Neural progenitor cell (in vitro differentiated cells): ENCODE results near the gene TNPO2. TPM values are rescaled to one million over a fixed set of nuclear protein-coding genes. Genes with fewer than 3 reads are reported as not detected.
A peak's percentile ranks its signal among the peaks of the same experiment; 100 is the strongest.

Experiments
- DNase-seq: peaks from one replicate; pipeline ENCODE4 v3.0.0-alpha.2; 2016; ENCODE audit warnings: low spot score
- H2AFZ ChIP-seq: fragments of 200-600 bp; sonication (generic); replicated peaks from 2 replicates; pipeline ENCODE4 v1.6.1; 2016; ENCODE audit warnings: antibody characterized with exemption
- H3F3A ChIP-seq: fragments of 200-600 bp; sonication (generic); 2 replicates; pipeline ENCODE4 v1.6.1; 2016; ENCODE audit warnings: antibody characterized with exemption, low read depth
- H3K27ac ChIP-seq: fragments of 200-600 bp; sonication (generic); 2 replicates; pipeline ENCODE4 v1.5.1; 2016; ENCODE audit warnings: mild to moderate bottlenecking
- H3K27me3 ChIP-seq: fragments of 200-600 bp; sonication (generic); 2 replicates; pipeline ENCODE4 v1.6.1; 2016; ENCODE audit warnings: mild to moderate bottlenecking, moderate library complexity
- H3K36me3 ChIP-seq: fragments of 200-600 bp; sonication (generic); 2 replicates; pipeline ENCODE4 v1.5.1; 2016
- H3K4me1 ChIP-seq: fragments of 200-600 bp; sonication (generic); 2 replicates; pipeline ENCODE4 v1.6.1; 2016; ENCODE audit warnings: mixed run types
- H3K4me2 ChIP-seq: fragments of 200-600 bp; sonication (generic); 2 replicates; pipeline ENCODE4 v1.6.1; 2016
- H3K4me3 ChIP-seq: fragments of 200-600 bp; sonication (generic); 2 replicates; pipeline ENCODE4 v1.5.1; 2016
- H3K79me2 ChIP-seq: fragments of 200-600 bp; sonication (generic); 2 replicates; pipeline ENCODE4 v1.6.1; 2016; ENCODE audit warnings: low read depth
- H3K9ac ChIP-seq: fragments of 200-600 bp; sonication (generic); 2 replicates; pipeline ENCODE4 v1.6.1; 2016
- H3K9me3 ChIP-seq: fragments of 200-600 bp; sonication (generic); 2 replicates; pipeline ENCODE4 v1.5.1; 2016; ENCODE audit warnings: low read depth
- H4K20me1 ChIP-seq: fragments of 200-600 bp; sonication (generic); 2 replicates; pipeline ENCODE4 v1.6.1; 2016; ENCODE audit warnings: low read depth
- H3K27ac Mint-ChIP-seq: 3 replicates; pipeline ENCODE4 v1.8.0; 2021; ENCODE audit warnings: mixed read lengths
- H3K27me3 Mint-ChIP-seq: 2 replicates; pipeline ENCODE4 v1.8.0; 2022; ENCODE audit warnings: low read depth, mild to moderate bottlenecking, inconsistent platforms, moderate library complexity, mixed read lengths; ENCODE audit not compliant: insufficient read depth
- H3K36me3 Mint-ChIP-seq: 3 replicates; pipeline ENCODE4 v1.8.0; 2021; ENCODE audit warnings: mixed read lengths
- H3K4me1 Mint-ChIP-seq: 3 replicates; pipeline ENCODE4 v1.8.0; 2021; ENCODE audit warnings: mixed read lengths
- H3K4me3 Mint-ChIP-seq: 3 replicates; pipeline ENCODE4 v1.8.0; 2021; ENCODE audit warnings: mild to moderate bottlenecking, moderate library complexity, mixed read lengths
- H3K9me3 Mint-ChIP-seq: 3 replicates; pipeline ENCODE4 v1.8.0; 2020; ENCODE audit warnings: mixed read lengths
- EZH2 ChIP-seq: fragments of 200-600 bp; sonication (generic); IDR thresholded peaks from 2 replicates; pipeline ENCODE4 v1.6.1; 2017; ENCODE audit warnings: antibody characterized with exemption, mild to moderate bottlenecking, moderate library complexity
- EZH2phosphoT487 ChIP-seq: fragments of 200-600 bp; sonication (generic); IDR thresholded peaks from 2 replicates; pipeline ENCODE4 v1.6.1; 2017; ENCODE audit warnings: antibody characterized with exemption
- total RNA-seq: library from RNA; depleted of rRNA; stranded (reverse); fragments of >200 nt; gene quantifications from 2 replicates; pipeline ENCODE4 v1.2.3, GENCODE V29; 2015; ENCODE audit warnings: low replicate concordance
- TF ChIP-seq, protein P1 (sequence below): fragments of 200-600 bp; sonication (generic); IDR thresholded peaks from 2 replicates; pipeline ENCODE4 v1.5.1; 2017; ENCODE audit warnings: antibody characterized with exemption, mild to moderate bottlenecking

TNPO2 gene
- total RNA-seq, 1 donor from 2014 or later = 58.1 TPM

DNA sequence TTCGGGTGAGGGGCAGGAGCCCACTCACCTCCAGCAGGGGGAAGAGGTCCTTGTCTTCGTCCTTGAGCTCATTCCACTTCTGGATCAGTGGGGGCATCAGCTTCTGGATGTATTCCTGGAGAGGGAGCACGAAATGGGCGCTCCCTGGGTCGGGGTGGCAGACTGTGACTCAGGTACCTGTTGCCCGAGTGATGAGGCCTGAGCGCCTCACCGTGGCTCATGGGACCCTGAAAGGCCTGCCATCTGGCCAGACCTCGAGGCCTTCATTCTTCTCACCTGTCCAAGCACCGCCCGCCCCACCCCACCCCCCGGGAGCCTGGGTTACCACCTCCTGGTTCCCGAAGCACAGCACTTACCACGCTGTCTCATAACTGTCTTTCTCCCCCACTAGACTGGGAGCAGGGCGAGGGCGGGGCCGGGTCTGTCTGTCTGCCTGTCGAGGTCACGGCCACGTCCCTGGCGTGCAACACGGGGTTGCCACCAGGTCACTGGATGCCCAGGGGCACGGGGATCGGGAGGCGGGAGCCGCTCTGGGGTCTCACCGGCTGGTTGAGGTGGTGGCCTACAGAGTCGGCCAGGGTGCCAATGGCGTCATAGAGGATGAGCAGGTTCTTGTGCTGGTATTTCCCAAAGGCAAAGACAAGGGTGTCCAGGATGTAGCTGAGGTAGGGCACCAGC is 17.9 kb downstream of the TNPO2 start:
- no peaks in the 10 kb centered on the region for H3K27me3 Mint-ChIP-seq
- no peaks in the 10 kb centered on the region for H3K9me3 Mint-ChIP-seq
- no peak overlapping the region for H3K9ac ChIP-seq
- H3K4me3 Mint-ChIP-seq = no peak overlapping the region
- H3K36me3 Mint-ChIP-seq = peaks cover 21% of the 10 kb centered on the region
- H3K4me1 ChIP-seq = peaks cover 10% of the 10 kb centered on the region
- H4K20me1 ChIP-seq = no peaks in the 10 kb centered on the region
- H3K27me3 ChIP-seq = no peaks in the 10 kb centered on the region
- H3K9me3 ChIP-seq = no peaks in the 10 kb centered on the region
- no peak overlapping the region for H3K4me3 ChIP-seq
- DNase-seq = no peak
- H3K4me2 ChIP-seq = no peak overlapping the region
- peaks cover 6% of the 10 kb centered on the region for H3K79me2 ChIP-seq
- no peak overlapping the region for H3K27ac ChIP-seq
- no peak for TF ChIP-seq EZH2
- TF ChIP-seq EZH2phosphoT487 = no peak
- TF ChIP-seq, protein P1, sequence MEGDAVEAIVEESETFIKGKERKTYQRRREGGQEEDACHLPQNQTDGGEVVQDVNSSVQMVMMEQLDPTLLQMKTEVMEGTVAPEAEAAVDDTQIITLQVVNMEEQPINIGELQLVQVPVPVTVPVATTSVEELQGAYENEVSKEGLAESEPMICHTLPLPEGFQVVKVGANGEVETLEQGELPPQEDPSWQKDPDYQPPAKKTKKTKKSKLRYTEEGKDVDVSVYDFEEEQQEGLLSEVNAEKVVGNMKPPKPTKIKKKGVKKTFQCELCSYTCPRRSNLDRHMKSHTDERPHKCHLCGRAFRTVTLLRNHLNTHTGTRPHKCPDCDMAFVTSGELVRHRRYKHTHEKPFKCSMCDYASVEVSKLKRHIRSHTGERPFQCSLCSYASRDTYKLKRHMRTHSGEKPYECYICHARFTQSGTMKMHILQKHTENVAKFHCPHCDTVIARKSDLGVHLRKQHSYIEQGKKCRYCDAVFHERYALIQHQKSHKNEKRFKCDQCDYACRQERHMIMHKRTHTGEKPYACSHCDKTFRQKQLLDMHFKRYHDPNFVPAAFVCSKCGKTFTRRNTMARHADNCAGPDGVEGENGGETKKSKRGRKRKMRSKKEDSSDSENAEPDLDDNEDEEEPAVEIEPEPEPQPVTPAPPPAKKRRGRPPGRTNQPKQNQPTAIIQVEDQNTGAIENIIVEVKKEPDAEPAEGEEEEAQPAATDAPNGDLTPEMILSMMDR = no peak
- H3K4me1 Mint-ChIP-seq = peaks cover 5% of the 10 kb centered on the region
- peaks cover 4% of the 10 kb centered on the region for H3K36me3 ChIP-seq
- no peak overlapping the region for H2AFZ ChIP-seq
- H3F3A ChIP-seq = peaks cover 37% of the 10 kb centered on the region
- H3K27ac Mint-ChIP-seq = no peak overlapping the region

DNA sequence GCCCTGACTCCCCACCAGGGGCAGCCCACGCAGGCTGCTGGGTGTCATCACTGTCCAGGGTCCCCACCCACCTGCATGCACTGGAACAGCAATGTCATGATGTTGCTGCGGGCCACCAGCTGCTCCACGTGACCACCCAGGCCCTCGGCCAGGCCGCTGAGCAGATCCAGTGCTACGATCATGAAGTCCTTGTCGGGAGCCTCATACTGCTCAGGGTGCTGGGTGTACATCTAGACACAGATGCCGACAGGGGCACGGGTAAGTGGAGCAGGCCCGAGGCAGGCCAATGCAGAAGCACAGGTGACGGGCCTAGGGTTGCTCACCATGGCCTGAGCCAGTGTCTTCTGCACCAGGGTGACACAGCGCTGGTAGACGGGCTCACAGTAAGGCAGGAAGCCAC is 18.6 kb downstream of the TNPO2 start:
- TF ChIP-seq EZH2phosphoT487 (no peak), EZH2 (no peak)
- TF ChIP-seq, protein P1 = no peak
- Mint-ChIP-seq H3K27ac (no peak overlapping the region), H3K4me3 (no peak overlapping the region), H3K36me3 (peaks cover 18% of the 10 kb centered on the region), H3K4me1 (peaks cover 5% of the 10 kb centered on the region), H3K27me3 (no peaks in the 10 kb centered on the region), H3K9me3 (no peaks in the 10 kb centered on the region)
- Histone ChIP-seq H3K9me3 (no peaks in the 10 kb centered on the region), H3K4me1 (peaks cover 10% of the 10 kb centered on the region), H3K27me3 (no peaks in the 10 kb centered on the region), H3K4me2 (no peak overlapping the region), H4K20me1 (no peaks in the 10 kb centered on the region), H3K4me3 (no peak overlapping the region), H3K27ac (peak overlapping the region; percentile 29), H3K79me2 (peaks cover 6% of the 10 kb centered on the region), H2AFZ (no peak overlapping the region), H3F3A (peaks cover 39% of the 10 kb centered on the region), H3K36me3 (peaks cover 4% of the 10 kb centered on the region), H3K9ac (no peak overlapping the region)
- DNase-seq = no peak

DNA sequence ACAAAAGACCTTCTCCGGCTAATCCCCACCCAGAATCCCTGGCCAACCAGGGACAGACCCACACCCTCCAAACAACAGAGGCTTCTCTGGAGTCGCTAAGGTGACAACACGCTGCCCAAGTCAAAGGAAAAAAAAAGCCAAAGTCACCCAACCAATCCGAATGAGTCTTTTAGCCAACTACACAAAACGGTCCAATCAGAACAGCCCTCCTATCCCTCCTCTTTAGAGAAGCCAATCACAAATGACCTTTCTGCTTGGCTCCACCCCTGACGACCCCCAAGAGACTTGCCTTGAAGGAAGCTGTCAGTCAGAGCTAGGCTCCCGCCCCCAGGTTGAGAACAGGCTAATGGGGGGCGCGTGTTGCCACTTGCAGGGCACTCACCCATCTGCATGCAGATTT is 20.7 kb downstream of the TNPO2 start:
- peak overlapping the region; percentile 87 for H3K27ac Mint-ChIP-seq
- Histone ChIP-seq H3K27me3 (no peaks in the 10 kb centered on the region), H3F3A (peaks cover 56% of the 10 kb centered on the region), H4K20me1 (no peaks in the 10 kb centered on the region), H3K36me3 (no peaks in the 10 kb centered on the region), H3K4me1 (peaks cover 10% of the 10 kb centered on the region), H2AFZ (no peak overlapping the region), H3K9ac (no peak overlapping the region), H3K9me3 (no peaks in the 10 kb centered on the region), H3K79me2 (peaks cover 6% of the 10 kb centered on the region), H3K27ac (peak overlapping the region; percentile 53), H3K4me2 (peak overlapping the region; percentile 31), H3K4me3 (no peak overlapping the region)
- peak; percentile 91 for DNase-seq
- peaks cover 2% of the 10 kb centered on the region for H3K27me3 Mint-ChIP-seq
- H3K4me1 Mint-ChIP-seq = peaks cover 7% of the 10 kb centered on the region
- TF ChIP-seq EZH2 = no peak
- TF ChIP-seq EZH2phosphoT487 = no peak
- TF ChIP-seq, protein P1 = no peak
- peaks cover 19% of the 10 kb centered on the region for H3K36me3 Mint-ChIP-seq
- H3K4me3 Mint-ChIP-seq = peak overlapping the region; percentile 9
- H3K9me3 Mint-ChIP-seq = no peaks in the 10 kb centered on the region
